ENCODE data around the gene GCA. TPM values are rescaled to one million over a fixed set of nuclear protein-coding genes. Genes with fewer than 3 reads are reported as not detected.

The GCA gene
- total RNA-seq, 1 experiment from 2014 or later: 31.4 TPM

Other genes starting within 250 kb of the GCA start
- not detected in 2 replicates for gene GCG, start 191.9 kb upstream of the GCA start, total RNA-seq (2014; rRNA removed; shearing (Covaris generic))
- 22.8 and 31.9 TPM in 2 replicates for gene FAP, start 100.7 kb upstream of the GCA start, total RNA-seq (2014; rRNA removed; shearing (Covaris generic))
- 70.9 and 90.2 TPM in 2 replicates for gene IFIH1, start 25.4 kb upstream of the GCA start, total RNA-seq (2014; rRNA removed; shearing (Covaris generic))